Measurements from ENCODE around the gene SAMD4B.

The SAMD4B gene

DNA sequence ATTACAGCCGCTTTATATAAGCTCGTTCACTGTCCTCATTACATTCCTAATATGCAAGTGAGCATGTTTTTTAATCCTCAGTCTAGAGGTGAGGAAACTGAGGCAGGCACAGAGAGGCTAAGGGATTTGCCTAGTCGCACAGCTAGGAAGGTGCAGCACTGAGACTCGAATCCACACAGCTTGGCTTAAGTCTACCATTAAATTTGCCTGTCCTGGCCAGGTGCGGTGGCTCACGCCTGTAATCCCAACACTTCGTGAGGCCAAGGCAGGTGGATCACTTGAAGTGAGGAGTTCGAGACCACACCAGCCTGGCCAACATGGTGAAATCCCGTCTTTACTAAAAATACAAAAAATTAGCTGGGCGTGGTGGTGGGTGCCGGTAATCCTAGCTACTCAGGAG is 85.5 kb downstream of the SAMD4B start:
- no peak for DNase-seq

DNA sequence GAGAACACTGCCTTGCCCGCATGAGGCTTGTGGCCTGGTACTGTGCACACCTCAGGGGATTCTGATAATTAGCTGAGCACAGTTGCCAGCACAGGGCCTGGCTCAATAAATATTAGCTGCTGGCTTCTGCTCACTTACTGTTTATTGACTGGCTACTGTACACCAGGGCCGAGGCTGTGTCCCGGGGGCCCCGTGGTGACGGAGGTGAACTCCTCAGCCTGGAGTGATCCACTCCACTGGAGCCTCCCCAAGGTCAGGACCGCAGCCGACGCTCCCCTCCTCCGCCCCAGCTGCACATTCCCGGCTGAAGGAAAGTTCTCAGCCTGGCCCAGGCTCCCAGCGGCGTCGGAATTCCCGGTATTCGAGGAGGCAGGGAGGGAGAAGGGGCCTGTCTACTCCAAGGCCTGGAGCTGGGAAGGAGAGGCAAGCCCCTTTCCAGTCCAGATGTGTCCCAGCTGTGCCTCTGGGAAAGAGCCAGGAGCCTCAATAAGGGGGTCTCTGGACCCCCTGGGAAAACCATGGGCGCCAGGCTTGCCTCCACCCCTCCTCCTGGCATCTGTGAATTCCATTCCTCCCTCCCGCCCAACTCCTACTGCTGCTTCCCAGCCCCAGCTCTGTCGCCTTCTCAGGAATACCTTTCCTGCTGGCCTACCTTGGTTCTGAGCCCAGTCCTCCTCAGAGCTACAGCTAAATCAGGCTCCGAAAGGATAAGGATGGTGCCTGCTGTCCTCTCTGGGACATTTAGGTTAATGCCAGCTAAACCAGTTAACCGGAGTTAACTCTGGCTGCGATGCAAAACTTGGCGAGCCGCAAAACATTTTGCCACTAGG is 86.3 kb downstream of the SAMD4B start:
- DNase-seq = peak; percentile 93

DNA sequence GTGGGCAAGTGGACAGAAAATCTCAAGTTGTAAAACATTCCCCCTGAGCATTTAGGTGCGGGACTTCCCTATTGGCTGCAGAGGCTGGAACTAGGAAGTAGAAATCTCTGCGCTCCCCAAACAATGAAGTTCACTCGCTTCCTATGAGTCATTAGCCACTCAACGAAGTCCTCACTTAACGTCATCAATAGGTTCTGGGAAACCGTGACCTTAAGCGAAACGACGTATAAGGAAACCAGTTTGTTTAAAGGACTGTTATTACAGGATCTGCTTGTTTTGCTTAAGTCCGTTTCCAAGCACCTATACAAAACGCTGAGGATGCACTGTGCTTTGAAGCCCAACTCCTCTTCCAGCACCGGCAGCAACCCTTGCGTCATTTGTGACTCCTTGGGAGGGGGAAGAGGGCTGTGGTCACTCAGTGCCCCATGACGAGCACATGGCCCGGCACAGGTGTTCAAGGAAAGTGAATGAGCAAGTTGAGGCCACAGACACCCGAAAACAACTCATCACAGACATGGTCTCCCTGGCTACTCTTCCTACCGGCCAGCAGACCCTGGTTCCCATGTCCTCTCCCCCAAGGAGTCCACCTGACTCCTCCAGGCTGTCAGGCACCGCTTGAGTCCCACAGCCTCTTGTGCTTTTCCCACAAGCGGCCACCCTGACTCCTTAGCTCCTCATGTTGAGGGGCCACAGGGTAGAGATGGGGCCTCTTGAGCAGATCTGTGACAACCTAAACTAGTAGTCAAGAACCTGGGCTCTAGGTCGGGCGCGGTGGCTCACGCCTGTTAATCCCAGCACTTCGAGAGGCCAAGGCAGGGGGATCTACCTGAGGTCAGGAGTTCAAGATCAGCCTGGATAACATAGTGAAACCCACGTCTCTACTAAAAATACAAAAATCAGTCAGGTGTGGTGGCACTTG is 88.7 kb downstream of the SAMD4B start:
- DNase-seq = peak; percentile 35

DNA sequence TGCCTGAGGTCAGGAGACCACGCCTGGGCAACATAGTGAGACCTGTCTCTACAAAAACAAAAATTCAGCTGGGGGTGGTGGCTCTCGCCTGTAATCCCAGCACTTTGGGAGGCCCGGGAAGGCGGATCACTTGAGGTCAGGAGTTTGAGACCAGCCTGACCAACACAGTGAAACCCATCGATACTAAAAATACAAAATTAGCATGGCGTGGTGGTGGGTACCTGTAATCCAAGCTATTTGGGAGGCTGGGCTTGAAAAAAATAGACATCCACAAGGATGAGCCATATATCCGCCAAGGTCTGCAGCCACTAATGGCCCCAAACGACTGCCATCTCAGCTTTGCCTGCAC is 90.4 kb downstream of the SAMD4B start:
- no peak for DNase-seq

DNA sequence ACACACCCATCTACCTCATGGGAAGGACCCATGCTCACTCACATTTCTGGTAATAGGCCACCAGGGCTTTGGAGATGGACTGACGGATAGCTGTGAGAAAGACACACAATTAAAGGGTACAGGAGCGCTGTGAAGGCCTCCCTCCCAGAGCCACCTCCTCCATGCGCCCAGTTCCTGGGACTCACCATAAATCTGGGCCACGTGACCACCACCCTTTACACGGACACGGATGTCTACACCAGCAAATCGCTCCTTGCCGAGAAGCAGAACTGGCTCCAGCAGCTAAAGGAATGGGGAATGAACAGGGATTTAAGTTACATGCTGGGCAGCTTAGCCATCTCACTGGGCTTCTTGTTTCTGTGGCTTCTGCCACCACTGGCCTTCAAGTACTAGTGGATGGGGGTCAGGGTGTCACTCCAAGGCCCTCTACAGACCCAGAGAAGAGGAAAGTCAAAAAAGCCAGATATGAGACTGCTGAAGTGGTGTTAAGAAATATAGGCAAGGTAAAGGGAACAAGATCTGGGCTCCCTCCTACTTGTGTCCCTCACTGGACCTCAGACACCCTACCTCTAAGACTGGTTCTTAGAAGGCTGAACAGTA is 91.4 kb downstream of the SAMD4B start:
- no peak for DNase-seq

DNA sequence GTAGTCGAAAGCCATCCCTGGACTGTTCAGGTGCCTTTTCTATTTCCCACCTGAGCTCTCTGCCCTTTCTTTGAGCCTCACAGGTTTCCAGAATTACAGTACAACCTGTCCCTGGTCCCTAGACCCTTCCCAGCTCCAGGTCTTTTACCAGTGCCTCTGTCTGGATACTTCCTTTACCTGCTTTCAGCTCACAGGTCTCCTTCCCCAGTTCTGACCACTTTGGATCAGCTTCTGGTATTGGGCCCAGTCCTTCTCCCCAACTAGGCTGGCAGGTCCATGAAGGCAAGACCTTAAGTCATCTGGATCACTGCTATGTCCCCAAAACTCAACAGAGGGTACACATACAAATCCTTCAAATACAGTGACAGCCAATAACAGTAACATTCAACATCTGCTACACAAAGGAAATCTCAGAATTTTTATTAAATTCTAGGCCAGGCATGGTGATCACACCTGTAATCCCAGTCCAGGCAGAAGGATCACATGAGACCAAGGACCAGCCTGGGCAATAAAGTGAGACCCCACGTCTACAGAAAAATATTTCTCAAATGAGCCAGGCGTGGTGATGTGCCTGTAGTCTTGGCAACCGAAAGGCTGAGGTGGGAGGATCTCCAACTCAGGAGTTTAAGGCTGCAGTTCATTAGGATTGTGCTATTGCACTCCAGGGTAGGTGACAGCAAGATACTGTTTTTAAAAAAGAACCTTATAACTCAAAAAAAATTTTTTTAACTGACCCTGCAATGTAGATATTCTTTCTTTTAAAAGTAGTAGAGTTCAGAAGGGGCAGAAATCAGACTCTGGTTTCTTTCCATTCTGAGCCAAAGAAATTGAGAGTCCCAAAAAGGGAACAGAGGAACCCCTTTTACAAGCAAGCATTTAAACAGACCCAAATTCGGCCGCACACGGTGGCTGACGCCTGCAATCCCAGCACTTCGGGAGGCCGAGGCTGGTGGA is 92.2 kb downstream of the SAMD4B start:
- DNase-seq = no peak

Data from fibroblast of skin of abdomen (primary cell).